GM18909 (cell line): Measurements from ENCODE around the gene GUCY2F.
A peak's percentile ranks its signal among the peaks of the same experiment; 100 is the strongest.

Experiments
- ATAC-seq: cut with Tn5 transposase; IDR thresholded peaks from one replicate; pipeline ENCODE4 v1.9.1; 2021; ENCODE audit warnings: mild to moderate bottlenecking; ENCODE audit not compliant: unreplicated experiment, poor library complexity

Gene GUCY2F

GRCh38 chrX:109481986-109482385 is at the start of gene GUCY2F:
TSS of gene GUCY2F (minus strand) at chrX:109482086. CDS start at chrX:109475936, 6,150 bp downstream.
- ATAC-seq: no peak

GRCh38 chrX:109519001-109519400 is 37.1 kb upstream of the GUCY2F start:
- no peak for ATAC-seq

GRCh38 chrX:109511113-109511512 is 29.2 kb upstream of the GUCY2F start:
- ATAC-seq: no peak

GRCh38 chrX:109508915-109509314 is 27.0 kb upstream of the GUCY2F start:
- ATAC-seq: no peak

GRCh38 chrX:109501176-109501575 is 19.3 kb upstream of the GUCY2F start:
- ATAC-seq: no peak

- no peak for ATAC-seq
Observed at GRCh38 chrX:109498434-109498833, 16.5 kb upstream of the GUCY2F start.

- ATAC-seq: no peak
Observed at GRCh38 chrX:109489174-109489573, 7.3 kb upstream of the GUCY2F start.

GRCh38 chrX:109487640-109488039 is 5.8 kb upstream of the GUCY2F start:
- peak; percentile 64 for ATAC-seq

- peak; percentile 90 for ATAC-seq
Observed at GRCh38 chrX:109485470-109486340, 3.8 kb upstream of the GUCY2F start.

GRCh38 chrX:109484886-109485285 is 3.0 kb upstream of the GUCY2F start:
- ATAC-seq: no peak

GRCh38 chrX:109475174-109475891 is 6.6 kb downstream of the GUCY2F start:
- ATAC-seq: peak; percentile 44

- no peak for ATAC-seq
Observed at GRCh38 chrX:109472939-109473735, 8.7 kb downstream of the GUCY2F start.

- no peak for ATAC-seq
Observed at GRCh38 chrX:109464231-109464630, 17.7 kb downstream of the GUCY2F start.

- no peak for ATAC-seq
Observed at GRCh38 chrX:109463784-109464183, 18.1 kb downstream of the GUCY2F start.

- ATAC-seq: no peak
Observed at GRCh38 chrX:109448282-109448938, 33.5 kb downstream of the GUCY2F start.

- ATAC-seq: no peak
Observed at GRCh38 chrX:109441266-109441665, 40.6 kb downstream of the GUCY2F start.

- ATAC-seq: peak; percentile 46
Observed at GRCh38 chrX:109440475-109440874, 41.4 kb downstream of the GUCY2F start.

- no peak for ATAC-seq
Observed at GRCh38 chrX:109409181-109409580, 72.7 kb downstream of the GUCY2F start.

GRCh38 chrX:109403922-109404321 is 78.0 kb downstream of the GUCY2F start:
- no peak for ATAC-seq

GRCh38 chrX:109399831-109400230 is 82.1 kb downstream of the GUCY2F start:
- ATAC-seq: no peak
